HG02938 (cell line): ENCODE measurements around the gene BNC2.
"Not testable (repeated sequence)": the region's sequence is repeated elsewhere in the genome, so short reads cannot be mapped to it uniquely, and the experiment has no call there.

Source experiments
- ATAC-seq: cut with Tn5 transposase; IDR thresholded peaks from one replicate; pipeline ENCODE4 v1.9.1; 2021; ENCODE audit warnings: mild to moderate bottlenecking, moderate library complexity; ENCODE audit not compliant: unreplicated experiment

BNC2 gene, protein sequence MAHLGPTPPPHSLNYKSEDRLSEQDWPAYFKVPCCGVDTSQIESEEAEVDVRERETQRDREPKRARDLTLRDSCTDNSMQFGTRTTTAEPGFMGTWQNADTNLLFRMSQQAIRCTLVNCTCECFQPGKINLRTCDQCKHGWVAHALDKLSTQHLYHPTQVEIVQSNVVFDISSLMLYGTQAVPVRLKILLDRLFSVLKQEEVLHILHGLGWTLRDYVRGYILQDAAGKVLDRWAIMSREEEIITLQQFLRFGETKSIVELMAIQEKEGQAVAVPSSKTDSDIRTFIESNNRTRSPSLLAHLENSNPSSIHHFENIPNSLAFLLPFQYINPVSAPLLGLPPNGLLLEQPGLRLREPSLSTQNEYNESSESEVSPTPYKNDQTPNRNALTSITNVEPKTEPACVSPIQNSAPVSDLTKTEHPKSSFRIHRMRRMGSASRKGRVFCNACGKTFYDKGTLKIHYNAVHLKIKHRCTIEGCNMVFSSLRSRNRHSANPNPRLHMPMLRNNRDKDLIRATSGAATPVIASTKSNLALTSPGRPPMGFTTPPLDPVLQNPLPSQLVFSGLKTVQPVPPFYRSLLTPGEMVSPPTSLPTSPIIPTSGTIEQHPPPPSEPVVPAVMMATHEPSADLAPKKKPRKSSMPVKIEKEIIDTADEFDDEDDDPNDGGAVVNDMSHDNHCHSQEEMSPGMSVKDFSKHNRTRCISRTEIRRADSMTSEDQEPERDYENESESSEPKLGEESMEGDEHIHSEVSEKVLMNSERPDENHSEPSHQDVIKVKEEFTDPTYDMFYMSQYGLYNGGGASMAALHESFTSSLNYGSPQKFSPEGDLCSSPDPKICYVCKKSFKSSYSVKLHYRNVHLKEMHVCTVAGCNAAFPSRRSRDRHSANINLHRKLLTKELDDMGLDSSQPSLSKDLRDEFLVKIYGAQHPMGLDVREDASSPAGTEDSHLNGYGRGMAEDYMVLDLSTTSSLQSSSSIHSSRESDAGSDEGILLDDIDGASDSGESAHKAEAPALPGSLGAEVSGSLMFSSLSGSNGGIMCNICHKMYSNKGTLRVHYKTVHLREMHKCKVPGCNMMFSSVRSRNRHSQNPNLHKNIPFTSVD

DNA sequence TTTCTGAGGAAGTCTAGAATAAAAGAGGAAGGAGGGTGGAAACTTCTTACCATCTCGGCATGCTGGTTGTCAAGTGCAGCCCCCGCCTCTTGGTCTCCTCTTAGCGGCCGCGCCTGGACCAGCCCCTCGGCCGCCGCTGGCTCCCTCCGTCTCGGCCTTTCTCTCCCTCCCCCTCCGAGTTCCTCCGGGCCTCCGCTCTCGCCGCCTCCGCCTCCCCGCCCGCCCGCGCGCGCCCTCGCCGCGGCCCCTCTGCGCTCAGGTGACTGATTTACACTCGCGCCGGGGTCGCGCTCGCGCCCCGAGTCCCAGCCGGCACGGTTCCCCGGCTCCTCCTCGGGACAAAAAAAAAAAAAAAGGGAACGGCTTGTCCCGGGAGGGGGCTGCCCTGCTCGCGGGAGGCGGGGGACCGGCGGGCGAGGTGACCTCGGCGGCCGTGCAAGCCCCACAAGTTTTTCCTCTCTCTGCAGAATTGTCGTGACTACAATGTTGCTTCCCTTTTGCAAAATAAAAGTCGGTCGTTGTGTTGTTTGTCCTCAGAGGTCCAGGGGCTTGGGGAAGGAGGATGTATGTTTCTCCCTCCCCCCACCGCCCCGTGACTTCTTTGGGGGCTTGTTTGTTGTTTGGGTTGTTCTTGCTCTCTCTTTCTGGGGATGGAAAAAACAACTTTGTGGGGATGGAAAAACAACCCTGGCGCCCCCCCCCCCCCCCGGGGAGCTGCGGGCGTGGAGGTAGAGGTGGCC, at the start of gene BNC2:
BNC2 (minus strand) TSS at position 75 of the 740 bp plus-strand sequence; CDS start at position 53, 22 bp downstream.
- no peak for ATAC-seq

DNA sequence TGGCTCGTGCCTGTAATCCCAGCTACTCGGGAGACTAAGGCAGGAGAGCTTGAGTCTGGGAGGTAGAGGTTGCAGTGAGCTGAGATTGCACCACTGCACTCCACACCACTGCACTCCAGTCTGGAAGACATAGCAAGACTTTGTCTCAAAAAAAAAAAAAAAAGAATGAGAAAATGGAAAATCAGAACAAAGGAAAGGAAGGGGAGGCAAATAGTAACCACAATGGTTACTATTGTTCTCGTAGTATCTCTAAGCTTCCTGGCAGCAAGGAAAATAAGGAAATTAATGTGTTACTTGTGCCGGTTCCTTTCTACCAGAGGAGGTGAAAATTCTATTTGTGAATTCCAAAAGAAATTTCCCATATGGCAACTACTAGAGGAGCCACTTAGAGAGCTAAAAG, 48.5 kb upstream of the BNC2 start:
- no peak for ATAC-seq

DNA sequence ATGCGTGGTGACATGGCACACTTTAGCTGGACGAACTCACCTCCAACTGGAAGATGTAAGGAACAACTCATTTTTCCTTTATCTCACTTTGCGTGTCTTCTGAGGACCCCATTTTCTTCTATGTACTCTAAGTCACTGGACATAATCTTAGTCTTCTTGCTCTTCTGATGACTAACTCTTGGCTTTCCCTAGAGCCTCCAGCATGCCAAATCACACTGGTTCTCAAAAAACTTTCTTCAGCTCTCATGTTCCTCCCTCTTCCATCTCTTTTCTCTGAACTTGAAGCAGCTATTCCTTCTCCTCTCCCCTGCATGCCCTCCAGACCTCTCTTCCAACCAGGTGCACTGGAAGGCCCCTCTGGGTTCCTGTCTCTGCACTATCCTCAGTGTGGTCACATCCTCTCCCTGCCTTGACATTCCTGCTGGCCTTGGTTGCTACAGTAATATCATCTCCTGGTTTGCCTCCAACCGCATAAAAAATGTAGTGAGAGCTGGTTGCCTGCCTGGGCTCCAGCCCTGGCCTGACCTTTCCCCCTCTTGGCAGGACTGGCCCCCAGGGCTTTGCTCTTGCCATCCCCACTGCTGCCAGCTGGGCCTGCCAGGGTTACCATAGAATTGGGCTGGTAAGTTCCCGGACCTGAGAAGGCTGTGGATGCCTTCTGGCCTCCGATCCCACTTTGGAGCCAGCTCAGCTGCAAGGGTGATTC, 44.8 kb upstream of the BNC2 start:
- ATAC-seq, result no peak

DNA sequence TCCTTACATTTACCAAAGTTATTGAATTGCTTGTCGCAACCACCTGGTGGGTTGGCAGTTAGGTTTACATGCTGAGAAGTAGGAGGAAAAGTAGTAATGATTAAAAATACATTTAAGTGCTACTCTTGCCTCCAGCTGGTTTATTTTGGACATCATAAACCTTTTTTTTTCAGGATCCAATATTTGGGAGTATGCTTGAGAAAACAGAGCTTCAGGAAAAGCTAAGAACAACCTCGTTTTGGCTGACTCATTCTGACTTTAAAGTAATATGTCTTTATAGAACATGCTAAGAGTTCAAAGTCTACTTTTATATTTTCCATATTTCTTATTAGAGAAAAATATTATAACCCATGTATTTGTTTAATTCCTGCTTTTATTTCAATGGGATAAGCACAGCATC, 41.7 kb upstream of the BNC2 start:
- ATAC-seq, result no peak

DNA sequence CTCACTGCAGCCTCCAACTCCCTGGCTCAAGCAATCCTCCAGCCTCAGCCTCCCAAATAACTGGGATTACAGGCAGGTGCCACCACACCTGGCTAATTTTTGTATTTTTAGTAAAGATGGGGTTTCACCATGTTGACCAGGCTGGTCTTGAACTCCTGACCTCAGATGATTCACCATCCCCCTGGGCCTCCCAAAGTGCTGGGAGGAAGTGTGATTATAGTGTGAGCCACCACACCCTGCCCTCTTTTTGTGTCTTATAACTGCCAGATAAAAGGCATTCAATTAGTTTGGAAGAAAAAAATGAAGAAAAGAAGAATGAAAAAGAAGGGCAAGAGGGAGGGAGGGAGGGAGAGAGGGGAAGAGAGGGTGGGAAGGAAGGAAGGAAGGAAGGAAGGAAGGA, 37.7 kb upstream of the BNC2 start:
- ATAC-seq, result not testable (repeated sequence)

DNA sequence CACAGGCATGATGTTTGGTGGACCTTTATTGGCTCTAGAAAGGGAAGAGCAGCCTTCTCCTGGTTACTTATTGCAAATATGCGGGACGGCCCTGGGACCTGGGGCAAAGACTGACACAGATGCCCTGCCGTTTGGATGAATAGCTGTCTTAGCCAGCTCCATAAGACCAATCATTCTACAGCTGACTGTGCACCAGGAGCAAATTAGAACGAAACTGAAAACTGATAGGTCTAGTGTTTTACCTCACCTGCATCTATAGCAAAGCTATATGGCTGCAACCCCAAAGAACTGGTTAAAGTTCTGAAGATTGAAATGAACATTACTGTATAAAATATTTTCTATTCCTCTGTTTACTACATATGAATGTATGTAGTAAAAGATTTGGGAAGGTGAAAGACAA, 34.2 kb upstream of the BNC2 start:
- no peak for ATAC-seq

DNA sequence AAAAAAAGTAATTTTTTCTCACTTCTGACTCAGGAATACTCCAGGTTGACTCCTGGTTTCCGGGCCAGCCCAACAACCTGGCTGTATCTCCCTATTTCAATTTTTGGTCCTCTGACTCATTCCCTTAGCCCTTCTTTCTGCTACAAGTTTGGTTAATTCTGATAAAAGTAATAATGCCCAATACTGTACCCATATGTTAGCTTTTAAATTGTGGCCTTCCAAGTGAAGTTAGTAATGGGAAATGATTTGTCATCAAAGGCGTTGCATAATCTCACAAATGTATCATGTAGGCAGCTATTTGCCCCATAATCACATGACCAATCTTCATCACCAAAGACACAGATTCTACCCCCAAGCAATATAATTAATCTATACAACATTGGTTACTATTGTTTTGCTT, 31.1 kb upstream of the BNC2 start:
- ATAC-seq, result no peak

DNA sequence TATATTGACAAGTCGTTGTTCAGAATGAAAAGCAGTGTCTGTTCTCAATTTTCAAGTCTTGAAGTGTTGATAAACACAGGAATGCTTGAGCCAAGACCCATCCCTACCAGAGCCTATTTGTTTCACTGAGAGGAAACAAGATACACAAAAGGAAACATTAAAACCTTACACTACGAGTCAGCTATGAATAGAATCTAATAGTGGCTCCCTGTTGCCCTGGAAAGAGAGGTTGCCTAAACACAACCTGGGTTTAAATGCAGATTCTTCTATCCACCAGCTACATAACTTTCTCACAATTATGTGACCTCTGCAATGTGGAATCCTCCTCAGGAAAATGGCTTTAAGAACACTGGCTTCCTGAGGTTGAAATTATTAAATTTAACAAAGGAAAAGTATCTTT, 29.1 kb upstream of the BNC2 start:
- no peak for ATAC-seq

DNA sequence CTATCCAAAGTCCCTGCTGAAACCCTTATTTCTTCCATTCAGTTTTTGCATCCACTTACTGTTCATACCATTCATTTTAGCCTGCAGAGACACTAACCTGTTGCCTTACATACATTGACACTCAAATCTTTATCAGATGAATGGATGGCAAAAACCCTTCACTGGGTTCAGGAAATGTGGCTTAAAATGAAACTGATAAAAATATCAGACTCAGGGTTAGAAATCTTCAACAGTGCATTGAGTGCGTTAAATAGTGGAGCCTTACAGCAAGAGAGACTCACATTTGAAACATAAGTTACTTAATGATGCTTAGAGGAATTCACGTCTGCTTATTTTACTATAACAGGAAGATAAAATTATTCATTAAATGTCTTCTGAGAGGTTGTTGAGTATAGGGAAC, 28.0 kb upstream of the BNC2 start:
- ATAC-seq, result no peak

DNA sequence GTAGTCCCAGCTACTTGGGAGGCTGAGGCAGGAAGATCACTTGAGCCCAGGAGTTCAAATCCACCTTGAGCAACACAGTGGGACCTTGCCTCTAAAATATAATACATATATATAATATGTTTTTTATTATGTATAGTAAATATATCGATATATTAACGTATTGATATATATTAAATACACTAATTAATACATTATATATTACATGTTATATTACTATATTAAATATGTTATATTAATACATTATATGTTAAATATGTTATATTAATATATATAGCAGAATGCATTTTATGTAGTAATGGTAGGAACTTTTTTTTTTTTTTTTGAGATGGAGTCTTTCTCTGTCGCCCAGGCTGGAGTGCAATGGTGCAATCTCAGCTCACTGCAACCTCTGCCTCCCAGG, 18.1 kb upstream of the BNC2 start:
- ATAC-seq, result no peak

DNA sequence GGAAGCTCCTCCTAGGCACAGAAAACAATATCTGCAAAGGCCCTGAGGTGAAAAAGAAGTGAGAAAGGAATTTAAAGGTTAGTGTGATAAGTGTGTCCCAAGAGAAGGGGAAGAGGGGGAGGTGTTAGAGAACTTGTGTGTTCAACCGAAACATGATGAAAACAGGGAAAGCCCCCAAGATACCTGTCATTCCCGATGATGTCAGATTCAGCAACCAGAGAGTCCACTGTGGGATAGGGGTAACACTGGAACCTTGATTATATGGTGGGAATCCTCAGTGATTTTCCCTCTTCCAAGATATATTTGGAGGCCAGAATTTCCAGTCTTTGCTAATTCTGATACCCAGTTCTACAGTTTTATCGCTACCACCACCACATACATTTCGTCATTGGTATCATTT, 15.5 kb upstream of the BNC2 start:
- ATAC-seq, result no peak

DNA sequence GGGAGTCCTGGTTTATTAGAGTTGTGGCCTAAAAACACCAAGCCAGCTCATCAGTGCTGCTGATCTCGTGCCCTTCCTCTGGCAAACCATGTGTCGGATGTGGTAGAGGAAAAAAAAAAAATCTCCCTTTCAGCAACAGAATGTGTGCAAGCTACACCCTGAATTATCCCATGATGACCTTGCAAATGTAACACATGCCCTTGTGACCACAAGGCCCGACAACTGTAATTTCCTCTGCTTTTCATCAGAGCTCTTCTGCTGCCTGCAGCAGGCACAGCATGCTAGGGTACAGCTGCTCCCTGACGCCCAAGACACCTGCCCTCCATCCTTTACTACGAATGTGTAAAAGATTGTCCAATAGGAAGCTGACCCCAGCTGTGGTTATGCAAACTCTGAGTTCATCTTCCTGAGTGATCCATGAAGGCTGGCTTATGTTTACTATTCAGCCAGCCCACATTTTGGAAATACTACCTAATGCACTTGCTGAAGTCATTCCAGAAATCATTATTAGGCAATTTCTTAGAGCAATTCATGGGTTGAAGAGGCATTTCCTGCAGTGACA, 14.6 kb upstream of the BNC2 start:
- ATAC-seq, result no peak

DNA sequence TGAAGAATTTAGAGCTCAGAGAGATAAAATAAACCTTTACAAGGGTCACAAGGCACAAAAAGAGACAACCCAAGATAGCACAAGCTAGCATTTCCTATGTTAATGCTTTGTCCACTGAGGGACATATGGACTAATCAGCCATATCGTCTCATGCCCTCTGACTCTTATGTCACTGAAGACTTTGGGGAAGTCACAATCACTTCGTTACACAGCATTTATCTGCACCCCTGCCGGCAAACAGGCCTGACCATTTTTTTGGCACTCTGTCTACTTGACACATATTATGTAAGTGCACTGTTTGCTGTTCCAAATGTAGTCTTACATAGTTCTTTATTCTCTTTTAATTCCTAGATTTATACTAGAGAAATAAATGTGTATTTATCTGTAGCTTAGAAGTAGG, 13.9 kb upstream of the BNC2 start:
- ATAC-seq, result no peak

DNA sequence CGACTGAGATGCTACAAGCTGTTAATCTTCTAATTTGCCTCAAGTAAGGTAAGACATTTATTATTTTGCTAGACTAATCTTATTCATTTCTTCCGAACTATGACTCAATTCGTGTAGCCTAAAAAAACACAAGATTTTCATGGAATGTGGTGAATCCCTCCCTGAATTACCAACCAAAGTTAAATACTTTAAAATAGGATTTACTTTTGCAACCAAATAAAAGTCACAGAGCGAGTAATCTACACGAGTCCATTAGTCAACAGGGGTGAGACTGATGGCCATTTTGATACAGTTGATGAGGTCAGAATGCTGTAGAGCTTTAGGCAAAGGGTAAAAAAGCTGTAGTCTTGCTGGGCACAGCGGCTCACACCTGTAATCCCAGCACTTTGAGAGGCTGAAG, 13.1 kb upstream of the BNC2 start:
- ATAC-seq, result no peak

DNA sequence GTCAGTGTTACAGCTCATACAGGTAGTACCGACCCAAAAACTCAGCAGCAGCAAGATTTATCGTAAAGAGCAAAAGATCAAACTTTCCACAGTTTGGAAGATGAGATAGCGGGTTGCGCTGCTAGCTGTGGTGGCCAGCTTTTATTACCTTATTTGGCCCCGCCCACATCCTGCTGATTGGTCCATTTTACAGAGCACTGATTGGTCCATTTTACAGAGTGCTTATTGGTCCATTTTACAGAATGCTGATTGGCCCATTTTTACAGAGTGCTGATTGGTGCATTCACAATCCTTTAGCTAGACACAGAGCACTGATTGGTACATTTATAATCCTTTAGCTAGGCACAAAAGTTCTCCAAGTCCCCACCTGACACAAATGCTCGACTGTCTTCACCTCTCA, 12.0 kb upstream of the BNC2 start:
- ATAC-seq, result not testable (repeated sequence)

DNA sequence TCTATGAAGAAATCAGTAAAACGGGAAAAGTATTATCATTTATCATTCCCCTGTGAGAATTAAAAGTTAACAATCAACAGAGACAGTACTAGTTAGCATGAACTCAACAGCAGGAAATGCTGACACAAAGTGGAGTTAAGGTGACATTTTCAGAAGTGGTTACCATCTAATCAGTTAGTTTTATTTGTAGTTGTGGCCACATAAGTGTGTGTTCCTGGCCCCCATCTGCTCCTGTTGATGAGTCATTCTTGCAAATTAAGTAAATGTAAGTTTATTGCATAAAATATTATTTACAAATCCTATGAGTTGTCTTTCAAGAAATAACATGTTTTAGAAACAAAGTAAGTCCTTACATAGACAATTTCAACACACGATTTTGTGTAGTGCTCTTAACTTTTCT, 8.9 kb upstream of the BNC2 start:
- no peak for ATAC-seq

DNA sequence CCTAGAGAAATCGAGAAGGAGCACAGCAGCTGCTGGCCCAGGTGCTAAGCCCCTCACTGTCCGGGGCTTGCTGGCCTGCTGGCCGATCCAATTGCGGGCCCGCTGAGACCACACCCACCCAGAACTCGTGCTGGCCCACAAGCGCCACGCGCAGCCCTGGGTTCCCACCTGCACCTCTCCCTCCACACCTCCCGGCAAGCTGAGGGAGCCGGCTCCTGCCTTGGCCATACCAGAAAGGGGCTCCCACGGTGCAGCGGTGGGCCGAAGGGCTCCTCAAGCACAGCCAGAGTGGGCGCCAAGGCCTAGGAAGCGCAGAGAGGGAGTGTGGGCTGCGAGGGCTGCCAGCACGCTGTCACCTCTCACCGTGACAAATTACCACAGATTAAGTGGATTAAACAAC, 6.8 kb upstream of the BNC2 start:
- ATAC-seq, result no peak

DNA sequence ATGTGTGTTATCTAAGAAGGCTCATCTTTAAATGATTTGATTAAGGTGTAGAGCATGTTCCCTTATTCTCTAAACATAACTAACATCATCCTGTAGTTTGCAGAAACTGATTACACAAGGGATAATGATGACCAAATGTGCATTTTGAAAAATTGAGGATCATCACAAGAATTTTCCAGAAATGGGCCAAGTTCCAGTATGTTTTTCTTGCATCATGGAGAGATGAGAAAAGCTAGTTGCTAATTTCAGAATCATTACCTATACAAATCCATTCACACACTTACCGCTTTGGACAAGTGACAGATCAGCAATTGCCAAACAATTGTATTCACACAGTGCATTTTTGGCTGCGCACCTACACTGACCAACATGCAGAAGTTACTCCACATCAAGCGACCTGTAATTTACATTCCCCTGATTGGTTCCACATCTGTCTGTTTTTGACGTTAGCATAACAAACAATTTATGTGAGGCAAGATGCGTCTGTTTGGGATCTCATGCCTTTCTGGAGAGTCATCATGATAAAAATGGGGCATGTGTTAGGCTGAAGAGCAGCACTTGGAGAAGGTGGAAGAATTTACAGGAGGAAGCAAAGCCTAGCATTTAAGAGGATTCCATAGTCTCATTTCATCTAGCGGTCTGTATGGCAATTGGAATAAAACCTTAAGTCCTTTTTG, 2.8 kb upstream of the BNC2 start:
- ATAC-seq, result no peak

DNA sequence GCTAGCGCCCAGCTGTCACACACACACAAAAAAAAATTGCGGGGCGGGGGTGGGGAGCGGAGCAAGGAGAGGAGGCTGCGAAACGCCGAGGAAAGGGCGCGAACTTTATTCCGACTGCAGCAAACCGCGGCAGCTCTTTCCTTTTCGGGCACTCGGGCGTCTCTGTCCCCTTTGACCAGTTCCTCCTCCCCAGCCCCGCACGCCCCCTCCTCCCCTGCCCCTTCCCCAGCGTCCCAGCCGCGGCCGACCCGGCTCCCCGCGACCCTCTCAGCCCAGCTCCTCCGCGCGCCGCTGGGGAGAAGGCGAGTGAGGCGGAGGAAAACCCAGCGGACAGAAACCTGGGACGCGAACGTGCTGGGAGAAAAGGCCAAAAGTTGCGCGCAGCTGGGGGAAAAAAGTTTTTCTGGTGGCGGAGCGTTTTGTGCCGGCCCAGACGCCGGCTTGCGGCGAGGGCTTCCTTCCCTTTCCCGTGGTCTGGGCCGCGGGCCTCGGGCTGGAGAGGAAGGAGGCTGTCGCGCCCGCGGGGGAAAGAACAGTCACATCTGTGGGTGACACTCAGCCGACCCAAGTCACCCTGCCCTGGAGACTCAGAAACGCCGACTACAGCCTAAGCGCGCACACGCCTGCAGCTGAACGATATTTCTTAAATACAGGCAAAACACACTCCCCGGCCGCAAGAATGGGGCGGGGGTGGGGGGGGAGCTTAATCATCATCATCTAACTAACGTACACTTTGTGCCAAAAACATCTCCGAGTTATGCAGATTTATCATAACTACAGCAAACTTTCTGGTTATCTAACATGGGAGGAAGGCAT, 1.1 kb upstream of the BNC2 start:
- ATAC-seq, result no peak
